WTC11 (cell line): ENCODE data around the gene GRK7. TPM values are rescaled to one million over a fixed set of nuclear protein-coding genes. Genes with fewer than 3 reads are reported as not detected.

Experiments
- CBFB ChIP-seq: sonication (generic); formaldehyde crosslinking; IDR thresholded peaks from 2 replicates; pipeline ENCODE4 v1.8.1; 2022; ENCODE audit warnings: mild to moderate bottlenecking, low read depth, missing genetic modification reagents
- GRHL2 ChIP-seq: fragments of 250-450 bp; sonication (Bioruptor Pico); IDR thresholded peaks from 2 replicates; pipeline ENCODE4 v1.8.0; 2022; ENCODE audit warnings: mild to moderate bottlenecking, moderate library complexity; ENCODE audit not compliant: insufficient replicate concordance, severe bottlenecking
- JUN ChIP-seq: sonication (generic); formaldehyde crosslinking; IDR thresholded peaks from 2 replicates; pipeline ENCODE4 v1.8.0; 2023; ENCODE audit warnings: mild to moderate bottlenecking, missing genetic modification reagents
- MXD4 ChIP-seq: fragments of 250-450 bp; sonication (Bioruptor Pico); IDR thresholded peaks from 2 replicates; pipeline ENCODE4 v1.8.0; 2021; ENCODE audit warnings: mild to moderate bottlenecking, moderate library complexity, borderline replicate concordance
- NFATC4 ChIP-seq: fragments of 250-450 bp; sonication (Bioruptor Pico); IDR thresholded peaks from 2 replicates; pipeline ENCODE4 v1.9.0; 2021; ENCODE audit warnings: mild to moderate bottlenecking
- NFYB ChIP-seq: sonication (generic); formaldehyde crosslinking; conservative IDR thresholded peaks from 2 replicates; pipeline ENCODE4 v1.8.0; 2022; ENCODE audit warnings: low read depth, missing genetic modification reagents
- NR2C2 ChIP-seq: sonication (generic); formaldehyde crosslinking; IDR thresholded peaks from 2 replicates; pipeline ENCODE4 v1.8.0; 2022; ENCODE audit warnings: mild to moderate bottlenecking, missing genetic modification reagents
- RELA ChIP-seq: sonication (generic); formaldehyde crosslinking; IDR thresholded peaks from 2 replicates; pipeline ENCODE4 v1.8.1; 2022; ENCODE audit warnings: missing genetic modification reagents, mild to moderate bottlenecking, borderline replicate concordance
- SMAD4 ChIP-seq: sonication (generic); formaldehyde crosslinking; IDR thresholded peaks from 2 replicates; pipeline ENCODE4 v1.8.0; 2022; ENCODE audit warnings: mild to moderate bottlenecking, missing genetic modification reagents
- SP1 ChIP-seq: sonication (generic); formaldehyde crosslinking; conservative IDR thresholded peaks from 2 replicates; pipeline ENCODE4 v1.8.1; 2022; ENCODE audit warnings: missing genetic modification reagents
- TEAD1 ChIP-seq: sonication (generic); formaldehyde crosslinking; IDR thresholded peaks from 2 replicates; pipeline ENCODE4 v1.8.0; 2022; ENCODE audit warnings: mild to moderate bottlenecking, missing genetic modification reagents
- TEAD4 ChIP-seq: sonication (generic); formaldehyde crosslinking; IDR thresholded peaks from 2 replicates; pipeline ENCODE4 v1.8.0; 2022; ENCODE audit warnings: mild to moderate bottlenecking, missing genetic modification reagents
- ZNF121 ChIP-seq: sonication (generic); formaldehyde crosslinking; IDR thresholded peaks from 2 replicates; pipeline ENCODE4 v1.8.0; 2023; ENCODE audit warnings: missing genetic modification reagents
- ZNF138 ChIP-seq: sonication (generic); formaldehyde crosslinking; conservative IDR thresholded peaks from 2 replicates; pipeline ENCODE4 v1.8.1; 2022; ENCODE audit warnings: mild to moderate bottlenecking, moderate library complexity, missing genetic modification reagents
- ZNF317 ChIP-seq: sonication (generic); formaldehyde crosslinking; IDR thresholded peaks from 2 replicates; pipeline ENCODE4 v1.8.1; 2023; ENCODE audit warnings: low read depth, mild to moderate bottlenecking, moderate library complexity, missing genetic modification reagents, borderline replicate concordance
- total RNA-seq: library from RNA; stranded (reverse); gene quantifications from 3 replicates; pipeline ENCODE4 v1.2.3, GENCODE V29; 2021
- TF ChIP-seq, protein P1 (sequence below): sonication (generic); formaldehyde crosslinking; IDR thresholded peaks from 2 replicates; pipeline ENCODE4 v1.8.1; 2022; ENCODE audit warnings: low read depth, missing genetic modification reagents, borderline replicate concordance
- TF ChIP-seq, protein P2 (sequence below): sonication (generic); formaldehyde crosslinking; IDR thresholded peaks from 2 replicates; pipeline ENCODE4 v1.8.1; 2023; ENCODE audit warnings: mild to moderate bottlenecking, missing genetic modification reagents, moderate library complexity
- TF ChIP-seq, protein P3 (sequence below): sonication (generic); formaldehyde crosslinking; conservative IDR thresholded peaks from 2 replicates; pipeline ENCODE4 v1.8.1; 2022; ENCODE audit warnings: mild to moderate bottlenecking, missing genetic modification reagents
- TF ChIP-seq, protein P4 (sequence below): fragments of 250-450 bp; sonication (Bioruptor Pico); IDR thresholded peaks from 2 replicates; pipeline ENCODE4 v1.9.0; 2021; ENCODE audit warnings: mild to moderate bottlenecking, borderline replicate concordance
- TF ChIP-seq, protein P5 (sequence below): sonication (generic); formaldehyde crosslinking; IDR thresholded peaks from 2 replicates; pipeline ENCODE4 v1.8.1; 2022; ENCODE audit warnings: mild to moderate bottlenecking, moderate library complexity, missing genetic modification reagents
- TF ChIP-seq, protein P6 (sequence below): sonication (generic); formaldehyde crosslinking; IDR thresholded peaks from 2 replicates; pipeline ENCODE4 v1.8.1; 2023; ENCODE audit warnings: mild to moderate bottlenecking, missing genetic modification reagents
- TF ChIP-seq, protein P7 (sequence below): sonication (generic); formaldehyde crosslinking; IDR thresholded peaks from 2 replicates; pipeline ENCODE4 v1.8.0; 2023; ENCODE audit warnings: mild to moderate bottlenecking, missing genetic modification reagents
- TF ChIP-seq, protein P8 (sequence below): sonication (generic); formaldehyde crosslinking; IDR thresholded peaks from 2 replicates; pipeline ENCODE4 v1.8.0; 2022; ENCODE audit warnings: mild to moderate bottlenecking, missing genetic modification reagents

The GRK7 gene
- total RNA-seq, 1 experiment from 2014 or later: not detected

DNA sequence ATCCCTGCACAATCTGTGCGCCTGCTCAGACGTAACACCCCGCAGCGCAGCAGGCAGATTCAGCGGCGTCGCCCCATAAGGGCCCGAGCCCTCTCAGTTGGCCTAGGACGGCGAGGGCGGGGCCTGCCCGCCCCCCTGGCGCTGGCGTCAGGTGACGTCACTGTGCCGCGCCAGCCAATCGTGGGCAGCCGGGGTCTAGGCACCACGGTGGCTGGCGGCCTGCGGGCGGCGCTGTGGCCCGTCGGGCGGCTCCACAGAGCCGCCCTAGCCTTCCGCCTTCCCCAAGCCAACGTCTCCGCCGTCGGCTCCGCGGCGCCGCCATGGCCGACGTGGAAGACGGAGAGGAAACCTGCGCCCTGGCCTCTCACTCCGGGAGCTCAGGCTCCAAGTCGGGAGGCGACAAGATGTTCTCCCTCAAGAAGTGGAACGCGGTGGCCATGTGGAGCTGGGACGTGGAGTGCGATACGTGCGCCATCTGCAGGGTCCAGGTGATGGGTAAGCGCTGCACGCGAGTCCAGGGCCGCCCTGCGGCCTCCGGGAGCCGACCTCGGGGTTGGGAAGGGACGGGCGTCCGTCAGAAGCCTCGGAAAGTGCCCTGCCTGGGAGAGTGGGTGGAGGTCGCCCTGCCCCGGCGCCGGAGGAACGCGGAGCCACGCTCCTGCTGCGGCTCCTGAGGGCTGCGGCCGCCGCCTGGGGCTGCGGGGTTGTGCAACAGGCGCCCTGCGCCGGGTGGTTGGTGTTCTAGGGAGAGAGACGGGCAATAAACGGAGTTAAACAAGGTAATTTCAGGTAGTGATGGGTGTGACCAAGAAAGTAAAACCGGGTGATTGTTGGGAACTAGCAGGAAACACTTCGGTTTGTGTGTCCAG, 25.0 kb upstream of the GRK7 start, which contains the start of gene RNF7 (continued):
- TF ChIP-seq, protein P1, sequence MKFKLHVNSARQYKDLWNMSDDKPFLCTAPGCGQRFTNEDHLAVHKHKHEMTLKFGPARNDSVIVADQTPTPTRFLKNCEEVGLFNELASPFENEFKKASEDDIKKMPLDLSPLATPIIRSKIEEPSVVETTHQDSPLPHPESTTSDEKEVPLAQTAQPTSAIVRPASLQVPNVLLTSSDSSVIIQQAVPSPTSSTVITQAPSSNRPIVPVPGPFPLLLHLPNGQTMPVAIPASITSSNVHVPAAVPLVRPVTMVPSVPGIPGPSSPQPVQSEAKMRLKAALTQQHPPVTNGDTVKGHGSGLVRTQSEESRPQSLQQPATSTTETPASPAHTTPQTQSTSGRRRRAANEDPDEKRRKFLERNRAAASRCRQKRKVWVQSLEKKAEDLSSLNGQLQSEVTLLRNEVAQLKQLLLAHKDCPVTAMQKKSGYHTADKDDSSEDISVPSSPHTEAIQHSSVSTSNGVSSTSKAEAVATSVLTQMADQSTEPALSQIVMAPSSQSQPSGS (CRISPR knock-in tag): no peak
- TF ChIP-seq GRHL2 (CRISPR knock-in tag) (no peak), SMAD4 (no peak), NFYB (CRISPR knock-in tag) (peak; percentile 83), TEAD4 (CRISPR knock-in tag) (no peak), ZNF138 (CRISPR knock-in tag) (no peak), ZNF317 (peak; percentile 14; the same call in 1 of the 2 replicates), SP1 (CRISPR knock-in tag) (peak; percentile 99), NFATC4 (CRISPR knock-in tag) (no peak), TEAD1 (CRISPR knock-in tag) (peak; percentile 28), CBFB (no peak), RELA (CRISPR knock-in tag) (no peak), JUN (CRISPR knock-in tag) (no peak), ZNF121 (CRISPR knock-in tag) (no peak), NR2C2 (CRISPR knock-in tag) (no peak), MXD4 (CRISPR knock-in tag) (no peak)
- TF ChIP-seq, protein P2, sequence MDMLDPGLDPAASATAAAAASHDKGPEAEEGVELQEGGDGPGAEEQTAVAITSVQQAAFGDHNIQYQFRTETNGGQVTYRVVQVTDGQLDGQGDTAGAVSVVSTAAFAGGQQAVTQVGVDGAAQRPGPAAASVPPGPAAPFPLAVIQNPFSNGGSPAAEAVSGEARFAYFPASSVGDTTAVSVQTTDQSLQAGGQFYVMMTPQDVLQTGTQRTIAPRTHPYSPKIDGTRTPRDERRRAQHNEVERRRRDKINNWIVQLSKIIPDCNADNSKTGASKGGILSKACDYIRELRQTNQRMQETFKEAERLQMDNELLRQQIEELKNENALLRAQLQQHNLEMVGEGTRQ (CRISPR knock-in tag): peak; percentile 67
- TF ChIP-seq, protein P3, sequence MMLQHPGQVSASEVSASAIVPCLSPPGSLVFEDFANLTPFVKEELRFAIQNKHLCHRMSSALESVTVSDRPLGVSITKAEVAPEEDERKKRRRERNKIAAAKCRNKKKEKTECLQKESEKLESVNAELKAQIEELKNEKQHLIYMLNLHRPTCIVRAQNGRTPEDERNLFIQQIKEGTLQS (CRISPR knock-in tag): no peak
- TF ChIP-seq, protein P4, sequence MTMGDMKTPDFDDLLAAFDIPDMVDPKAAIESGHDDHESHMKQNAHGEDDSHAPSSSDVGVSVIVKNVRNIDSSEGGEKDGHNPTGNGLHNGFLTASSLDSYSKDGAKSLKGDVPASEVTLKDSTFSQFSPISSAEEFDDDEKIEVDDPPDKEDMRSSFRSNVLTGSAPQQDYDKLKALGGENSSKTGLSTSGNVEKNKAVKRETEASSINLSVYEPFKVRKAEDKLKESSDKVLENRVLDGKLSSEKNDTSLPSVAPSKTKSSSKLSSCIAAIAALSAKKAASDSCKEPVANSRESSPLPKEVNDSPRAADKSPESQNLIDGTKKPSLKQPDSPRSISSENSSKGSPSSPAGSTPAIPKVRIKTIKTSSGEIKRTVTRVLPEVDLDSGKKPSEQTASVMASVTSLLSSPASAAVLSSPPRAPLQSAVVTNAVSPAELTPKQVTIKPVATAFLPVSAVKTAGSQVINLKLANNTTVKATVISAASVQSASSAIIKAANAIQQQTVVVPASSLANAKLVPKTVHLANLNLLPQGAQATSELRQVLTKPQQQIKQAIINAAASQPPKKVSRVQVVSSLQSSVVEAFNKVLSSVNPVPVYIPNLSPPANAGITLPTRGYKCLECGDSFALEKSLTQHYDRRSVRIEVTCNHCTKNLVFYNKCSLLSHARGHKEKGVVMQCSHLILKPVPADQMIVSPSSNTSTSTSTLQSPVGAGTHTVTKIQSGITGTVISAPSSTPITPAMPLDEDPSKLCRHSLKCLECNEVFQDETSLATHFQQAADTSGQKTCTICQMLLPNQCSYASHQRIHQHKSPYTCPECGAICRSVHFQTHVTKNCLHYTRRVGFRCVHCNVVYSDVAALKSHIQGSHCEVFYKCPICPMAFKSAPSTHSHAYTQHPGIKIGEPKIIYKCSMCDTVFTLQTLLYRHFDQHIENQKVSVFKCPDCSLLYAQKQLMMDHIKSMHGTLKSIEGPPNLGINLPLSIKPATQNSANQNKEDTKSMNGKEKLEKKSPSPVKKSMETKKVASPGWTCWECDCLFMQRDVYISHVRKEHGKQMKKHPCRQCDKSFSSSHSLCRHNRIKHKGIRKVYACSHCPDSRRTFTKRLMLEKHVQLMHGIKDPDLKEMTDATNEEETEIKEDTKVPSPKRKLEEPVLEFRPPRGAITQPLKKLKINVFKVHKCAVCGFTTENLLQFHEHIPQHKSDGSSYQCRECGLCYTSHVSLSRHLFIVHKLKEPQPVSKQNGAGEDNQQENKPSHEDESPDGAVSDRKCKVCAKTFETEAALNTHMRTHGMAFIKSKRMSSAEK: no peak
- TF ChIP-seq, protein P5, sequence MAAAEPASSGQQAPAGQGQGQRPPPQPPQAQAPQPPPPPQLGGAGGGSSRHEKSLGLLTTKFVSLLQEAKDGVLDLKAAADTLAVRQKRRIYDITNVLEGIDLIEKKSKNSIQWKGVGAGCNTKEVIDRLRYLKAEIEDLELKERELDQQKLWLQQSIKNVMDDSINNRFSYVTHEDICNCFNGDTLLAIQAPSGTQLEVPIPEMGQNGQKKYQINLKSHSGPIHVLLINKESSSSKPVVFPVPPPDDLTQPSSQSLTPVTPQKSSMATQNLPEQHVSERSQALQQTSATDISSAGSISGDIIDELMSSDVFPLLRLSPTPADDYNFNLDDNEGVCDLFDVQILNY: no peak
- TF ChIP-seq, protein P6, sequence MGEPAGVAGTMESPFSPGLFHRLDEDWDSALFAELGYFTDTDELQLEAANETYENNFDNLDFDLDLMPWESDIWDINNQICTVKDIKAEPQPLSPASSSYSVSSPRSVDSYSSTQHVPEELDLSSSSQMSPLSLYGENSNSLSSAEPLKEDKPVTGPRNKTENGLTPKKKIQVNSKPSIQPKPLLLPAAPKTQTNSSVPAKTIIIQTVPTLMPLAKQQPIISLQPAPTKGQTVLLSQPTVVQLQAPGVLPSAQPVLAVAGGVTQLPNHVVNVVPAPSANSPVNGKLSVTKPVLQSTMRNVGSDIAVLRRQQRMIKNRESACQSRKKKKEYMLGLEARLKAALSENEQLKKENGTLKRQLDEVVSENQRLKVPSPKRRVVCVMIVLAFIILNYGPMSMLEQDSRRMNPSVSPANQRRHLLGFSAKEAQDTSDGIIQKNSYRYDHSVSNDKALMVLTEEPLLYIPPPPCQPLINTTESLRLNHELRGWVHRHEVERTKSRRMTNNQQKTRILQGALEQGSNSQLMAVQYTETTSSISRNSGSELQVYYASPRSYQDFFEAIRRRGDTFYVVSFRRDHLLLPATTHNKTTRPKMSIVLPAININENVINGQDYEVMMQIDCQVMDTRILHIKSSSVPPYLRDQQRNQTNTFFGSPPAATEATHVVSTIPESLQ: no peak
- TF ChIP-seq, protein P7, sequence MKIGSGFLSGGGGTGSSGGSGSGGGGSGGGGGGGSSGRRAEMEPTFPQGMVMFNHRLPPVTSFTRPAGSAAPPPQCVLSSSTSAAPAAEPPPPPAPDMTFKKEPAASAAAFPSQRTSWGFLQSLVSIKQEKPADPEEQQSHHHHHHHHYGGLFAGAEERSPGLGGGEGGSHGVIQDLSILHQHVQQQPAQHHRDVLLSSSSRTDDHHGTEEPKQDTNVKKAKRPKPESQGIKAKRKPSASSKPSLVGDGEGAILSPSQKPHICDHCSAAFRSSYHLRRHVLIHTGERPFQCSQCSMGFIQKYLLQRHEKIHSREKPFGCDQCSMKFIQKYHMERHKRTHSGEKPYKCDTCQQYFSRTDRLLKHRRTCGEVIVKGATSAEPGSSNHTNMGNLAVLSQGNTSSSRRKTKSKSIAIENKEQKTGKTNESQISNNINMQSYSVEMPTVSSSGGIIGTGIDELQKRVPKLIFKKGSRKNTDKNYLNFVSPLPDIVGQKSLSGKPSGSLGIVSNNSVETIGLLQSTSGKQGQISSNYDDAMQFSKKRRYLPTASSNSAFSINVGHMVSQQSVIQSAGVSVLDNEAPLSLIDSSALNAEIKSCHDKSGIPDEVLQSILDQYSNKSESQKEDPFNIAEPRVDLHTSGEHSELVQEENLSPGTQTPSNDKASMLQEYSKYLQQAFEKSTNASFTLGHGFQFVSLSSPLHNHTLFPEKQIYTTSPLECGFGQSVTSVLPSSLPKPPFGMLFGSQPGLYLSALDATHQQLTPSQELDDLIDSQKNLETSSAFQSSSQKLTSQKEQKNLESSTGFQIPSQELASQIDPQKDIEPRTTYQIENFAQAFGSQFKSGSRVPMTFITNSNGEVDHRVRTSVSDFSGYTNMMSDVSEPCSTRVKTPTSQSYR (CRISPR knock-in tag): 0 out of 2 replicates have a peak, but pooled peaks have one; percentile 31
- TF ChIP-seq, protein P8, sequence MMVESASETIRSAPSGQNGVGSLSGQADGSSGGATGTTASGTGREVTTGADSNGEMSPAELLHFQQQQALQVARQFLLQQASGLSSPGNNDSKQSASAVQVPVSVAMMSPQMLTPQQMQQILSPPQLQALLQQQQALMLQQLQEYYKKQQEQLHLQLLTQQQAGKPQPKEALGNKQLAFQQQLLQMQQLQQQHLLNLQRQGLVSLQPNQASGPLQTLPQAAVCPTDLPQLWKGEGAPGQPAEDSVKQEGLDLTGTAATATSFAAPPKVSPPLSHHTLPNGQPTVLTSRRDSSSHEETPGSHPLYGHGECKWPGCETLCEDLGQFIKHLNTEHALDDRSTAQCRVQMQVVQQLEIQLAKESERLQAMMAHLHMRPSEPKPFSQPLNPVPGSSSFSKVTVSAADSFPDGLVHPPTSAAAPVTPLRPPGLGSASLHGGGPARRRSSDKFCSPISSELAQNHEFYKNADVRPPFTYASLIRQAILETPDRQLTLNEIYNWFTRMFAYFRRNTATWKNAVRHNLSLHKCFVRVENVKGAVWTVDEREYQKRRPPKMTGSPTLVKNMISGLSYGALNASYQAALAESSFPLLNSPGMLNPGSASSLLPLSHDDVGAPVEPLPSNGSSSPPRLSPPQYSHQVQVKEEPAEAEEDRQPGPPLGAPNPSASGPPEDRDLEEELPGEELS (CRISPR knock-in tag): peak; percentile 76; the same call in 1 of the 2 replicates
